Activated naive CD4-positive, alpha-beta T cell treated with anti-CD3 and anti-CD28 coated beads, Interleukin-2, amount 50 U/mL, for 24 hours (primary cell): ENCODE measurements around the gene SLC2A1.

ENCODE experiments used
- H3K27ac Mint-ChIP-seq: one replicate; pipeline ENCODE4 v1.8.0; 2021; ENCODE audit warnings: mild to moderate bottlenecking, mixed read lengths
- H3K27me3 Mint-ChIP-seq: one replicate; pipeline ENCODE4 v1.8.0; 2021; ENCODE audit warnings: mixed read lengths
- H3K36me3 Mint-ChIP-seq: one replicate; pipeline ENCODE4 v1.8.0; 2021; ENCODE audit warnings: mixed read lengths
- H3K4me1 Mint-ChIP-seq: one replicate; pipeline ENCODE4 v1.8.0; 2021; ENCODE audit warnings: mixed read lengths
- H3K4me3 Mint-ChIP-seq: one replicate; pipeline ENCODE4 v1.8.0; 2021; ENCODE audit warnings: mild to moderate bottlenecking, mixed read lengths
- H3K9me3 Mint-ChIP-seq: one replicate; pipeline ENCODE4 v1.8.0; 2021; ENCODE audit warnings: mixed read lengths

SLC2A1 gene

DNA sequence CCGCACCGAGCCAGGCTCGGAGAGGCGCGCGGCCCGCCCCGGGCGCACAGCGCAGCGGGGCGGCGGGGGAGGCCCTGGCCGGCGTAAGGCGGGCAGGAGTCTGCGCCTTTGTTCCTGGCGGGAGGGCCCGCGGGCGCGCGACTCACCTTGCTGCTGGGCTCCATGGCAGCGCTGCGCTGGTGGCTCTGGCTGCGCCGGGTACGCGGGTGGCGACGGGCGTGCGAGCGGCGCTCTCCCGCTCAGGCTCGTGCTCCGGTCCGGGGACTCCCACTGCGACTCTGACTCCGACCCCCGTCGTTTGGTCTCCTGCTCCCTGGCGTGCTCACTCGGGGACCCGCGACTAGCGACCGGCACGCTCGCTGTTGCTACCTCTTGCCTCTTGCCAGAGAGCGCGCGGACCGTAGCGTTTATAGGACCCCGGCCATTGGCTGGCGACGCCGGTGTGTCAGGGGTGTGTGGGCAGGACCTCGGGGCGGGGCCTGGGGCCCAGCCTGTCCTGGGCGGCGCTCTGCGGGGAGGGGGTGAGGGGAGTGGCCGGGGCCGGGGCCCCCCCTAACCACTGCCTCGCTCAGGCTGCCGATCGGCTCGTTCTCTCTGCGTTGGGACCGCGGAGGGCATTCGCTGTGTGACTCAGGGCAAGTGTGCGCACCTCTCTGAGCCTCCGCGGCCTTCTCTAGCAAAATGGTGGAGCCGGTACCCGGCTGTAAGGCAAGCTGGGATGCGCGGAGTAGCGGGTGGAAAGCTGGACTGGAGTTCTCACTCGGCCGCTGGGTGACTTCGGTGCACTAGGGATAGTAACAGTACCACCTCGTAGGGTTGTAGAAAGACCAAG lies at the start of gene SLC2A1:
Gene SLC2A1, minus strand, starts transcription at position 381 of the 832 bp plus-strand sequence. Its CDS starts 217 bp downstream, at position 164.
- peak within 1 kb of the TSS; percentile 99 for H3K27ac Mint-ChIP-seq
- peak within 1 kb of the TSS; percentile 98 for H3K4me3 Mint-ChIP-seq
- H3K36me3 Mint-ChIP-seq: peaks cover 4% of the 10 kb centered on the region
- no peaks in the 10 kb centered on the region for H3K9me3 Mint-ChIP-seq
- H3K4me1 Mint-ChIP-seq: peaks cover 53% of the 10 kb centered on the region
- H3K27me3 Mint-ChIP-seq: no peaks in the 10 kb centered on the region

DNA sequence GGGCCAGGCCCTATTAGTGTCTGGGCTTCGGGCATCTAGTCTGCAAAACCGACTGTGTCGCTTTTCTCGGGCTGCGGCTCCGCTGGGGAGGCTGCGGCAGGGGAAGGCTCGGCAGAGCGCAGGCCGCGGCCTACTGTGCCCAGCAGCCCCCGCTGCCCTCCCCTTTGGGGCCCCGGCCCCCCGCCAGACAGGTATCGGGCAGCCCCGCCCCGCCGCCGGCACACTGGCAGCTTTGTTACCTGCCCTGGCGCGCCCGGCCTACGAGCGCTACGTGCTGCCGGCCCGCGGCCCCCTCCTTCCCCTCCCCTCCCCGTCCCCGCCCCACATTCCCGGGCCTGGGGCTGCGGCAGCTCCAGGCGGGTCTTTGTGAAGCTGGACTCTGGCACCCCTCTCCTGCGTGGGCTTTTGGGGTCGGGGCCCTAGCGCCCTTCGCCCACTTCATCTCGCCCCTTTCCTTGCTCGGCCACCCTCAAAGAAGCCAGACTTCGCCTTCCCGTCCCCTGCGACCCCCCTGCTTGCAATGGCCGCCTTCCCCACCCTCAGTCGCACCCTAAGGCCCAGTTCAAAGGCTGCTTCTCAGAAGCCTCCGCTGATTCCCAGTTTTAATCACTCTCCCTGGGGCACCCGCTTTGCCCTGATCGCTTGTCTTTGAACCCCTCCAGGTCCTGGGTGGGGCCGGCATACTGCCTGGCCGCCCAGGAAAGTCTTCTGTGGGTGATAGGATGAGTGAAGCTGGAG lies 48.9 kb upstream of the SLC2A1 start:
- Mint-ChIP-seq H3K27me3 (no peaks in the 10 kb centered on the region), H3K4me1 (no peaks in the 10 kb centered on the region), H3K4me3 (no peak overlapping the region), H3K9me3 (no peaks in the 10 kb centered on the region), H3K36me3 (no peaks in the 10 kb centered on the region), H3K27ac (no peak overlapping the region)

DNA sequence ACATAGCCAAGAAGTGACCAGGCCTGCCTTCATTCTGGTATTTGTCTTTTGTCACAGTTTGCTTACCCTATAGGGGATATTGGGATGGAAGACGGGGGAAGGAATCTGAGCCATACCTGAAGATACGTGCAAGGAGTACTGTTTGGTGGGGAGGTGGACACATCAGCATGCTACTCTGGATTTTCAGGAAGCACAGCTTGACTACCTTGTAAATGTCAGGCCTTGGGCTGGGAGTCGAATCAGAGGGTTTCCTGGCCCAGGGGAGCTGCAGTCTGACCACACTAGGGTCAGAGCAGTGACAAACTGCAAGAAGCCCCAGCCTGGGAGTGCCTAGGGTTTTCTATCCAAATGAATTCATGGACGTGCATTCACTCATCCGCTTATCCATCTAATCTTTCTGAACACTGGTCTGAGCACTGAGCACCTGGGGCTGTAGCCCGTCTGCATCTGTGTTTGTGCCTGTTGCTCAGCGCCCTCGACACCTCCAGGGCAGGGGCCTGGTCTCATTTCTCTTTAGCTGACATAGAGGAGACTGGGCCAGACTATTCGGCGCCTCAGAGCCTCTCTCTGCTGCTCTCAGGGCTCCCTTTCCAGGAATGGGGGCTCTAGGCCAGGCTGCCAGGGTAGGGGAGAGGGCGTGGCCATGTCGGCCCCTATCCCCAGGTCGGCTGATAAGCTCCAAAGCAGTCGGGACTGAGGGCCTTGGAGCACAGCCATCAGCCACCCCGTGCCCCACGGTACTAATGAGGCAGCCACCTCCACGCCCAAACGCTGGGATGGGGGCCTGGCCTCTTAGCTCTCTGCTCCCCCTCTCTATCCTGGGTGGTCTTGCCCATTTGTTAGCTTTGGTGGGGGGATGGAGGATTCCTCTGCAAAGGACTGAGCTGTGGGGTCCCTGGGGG lies 47.0 kb upstream of the SLC2A1 start:
- Mint-ChIP-seq H3K27me3 (no peaks in the 10 kb centered on the region), H3K4me3 (no peak overlapping the region), H3K27ac (no peak overlapping the region), H3K9me3 (no peaks in the 10 kb centered on the region), H3K36me3 (no peaks in the 10 kb centered on the region), H3K4me1 (no peaks in the 10 kb centered on the region)

DNA sequence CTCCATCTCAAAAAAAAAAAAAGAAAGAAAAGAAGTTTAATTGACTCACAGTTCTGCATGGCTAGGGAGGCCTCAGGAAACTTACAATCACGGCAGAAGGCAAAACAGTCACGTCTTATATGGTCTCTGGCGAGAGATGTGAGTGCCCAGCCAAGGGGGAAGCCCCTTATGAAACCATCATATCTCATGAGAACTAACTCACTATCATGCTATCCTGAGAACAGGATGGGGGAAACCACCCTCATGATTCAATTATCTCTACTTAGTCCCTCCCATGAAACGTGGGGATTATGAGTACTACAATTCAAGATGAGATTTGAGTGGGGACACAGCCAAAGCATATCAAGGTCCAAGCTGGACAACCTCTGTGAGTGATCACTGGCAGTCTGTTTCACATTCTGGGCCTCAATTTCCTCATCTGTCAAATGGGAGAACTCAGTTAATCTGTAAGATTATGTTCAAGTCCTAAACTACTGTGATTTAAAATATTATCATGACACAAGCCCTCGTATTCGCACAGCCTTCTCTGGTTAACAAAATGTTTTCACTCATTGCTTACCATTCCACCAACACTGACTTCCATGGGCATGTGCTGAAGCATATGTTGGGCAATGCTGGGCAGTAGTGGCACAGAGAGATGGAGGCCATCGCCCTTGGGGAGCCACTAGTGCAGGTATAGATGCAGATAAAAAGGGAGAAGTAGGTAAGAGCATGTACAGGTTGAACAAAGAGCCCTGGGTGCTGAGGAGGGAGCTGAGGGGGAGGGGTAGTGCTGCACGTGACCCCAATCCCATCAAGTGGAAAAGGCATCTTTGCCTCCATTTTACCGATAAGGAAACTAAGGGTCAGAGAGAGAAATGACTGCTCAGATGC lies 46.2 kb upstream of the SLC2A1 start:
- Mint-ChIP-seq H3K9me3 (no peaks in the 10 kb centered on the region), H3K36me3 (no peaks in the 10 kb centered on the region), H3K4me3 (no peak overlapping the region), H3K27me3 (no peaks in the 10 kb centered on the region), H3K27ac (no peak overlapping the region), H3K4me1 (no peaks in the 10 kb centered on the region)

DNA sequence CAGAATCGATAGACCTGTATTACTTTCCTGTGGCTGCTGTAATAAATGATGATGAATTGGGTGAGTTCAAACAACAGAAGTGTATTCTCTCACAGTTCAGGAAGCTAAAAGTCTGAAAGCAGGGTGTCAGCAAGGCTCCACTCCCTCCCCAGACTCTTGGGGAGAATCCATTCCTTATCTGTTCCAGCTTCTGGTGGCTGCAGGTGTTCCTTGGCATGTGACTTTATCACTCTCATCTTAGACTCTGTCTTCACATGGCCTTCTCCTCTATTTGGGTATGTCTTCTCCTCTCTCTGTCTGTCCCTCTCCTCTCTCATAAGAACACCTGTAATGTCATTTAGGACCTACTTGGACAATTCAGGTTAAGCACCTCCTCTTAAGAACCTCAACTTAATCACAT lies 44.1 kb upstream of the SLC2A1 start:
- Mint-ChIP-seq H3K4me1 (no peaks in the 10 kb centered on the region), H3K27me3 (no peaks in the 10 kb centered on the region), H3K9me3 (no peaks in the 10 kb centered on the region), H3K36me3 (no peaks in the 10 kb centered on the region), H3K4me3 (no peak overlapping the region), H3K27ac (no peak overlapping the region)

DNA sequence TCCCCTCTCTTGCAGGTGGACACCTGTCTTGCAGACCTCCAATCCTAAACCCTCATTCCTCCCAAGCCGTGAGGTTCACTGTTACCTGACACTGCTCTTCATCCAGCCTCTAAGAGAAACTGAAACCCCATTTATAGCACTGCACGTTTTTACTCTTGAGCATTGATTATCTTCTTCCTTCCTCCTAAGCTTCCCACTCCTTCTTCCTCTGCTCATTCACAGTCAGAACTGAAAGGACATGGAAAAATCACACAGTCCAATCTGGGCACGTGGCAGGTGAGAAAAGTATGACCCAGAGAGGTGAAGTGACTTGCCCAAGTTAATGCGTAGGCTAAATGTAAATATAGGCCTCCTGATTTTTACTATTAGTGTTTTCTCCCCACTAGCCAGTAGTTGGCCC lies 43.4 kb upstream of the SLC2A1 start:
- Mint-ChIP-seq H3K27me3 (no peaks in the 10 kb centered on the region), H3K4me3 (no peak overlapping the region), H3K36me3 (no peaks in the 10 kb centered on the region), H3K4me1 (no peaks in the 10 kb centered on the region), H3K27ac (no peak overlapping the region), H3K9me3 (no peaks in the 10 kb centered on the region)

DNA sequence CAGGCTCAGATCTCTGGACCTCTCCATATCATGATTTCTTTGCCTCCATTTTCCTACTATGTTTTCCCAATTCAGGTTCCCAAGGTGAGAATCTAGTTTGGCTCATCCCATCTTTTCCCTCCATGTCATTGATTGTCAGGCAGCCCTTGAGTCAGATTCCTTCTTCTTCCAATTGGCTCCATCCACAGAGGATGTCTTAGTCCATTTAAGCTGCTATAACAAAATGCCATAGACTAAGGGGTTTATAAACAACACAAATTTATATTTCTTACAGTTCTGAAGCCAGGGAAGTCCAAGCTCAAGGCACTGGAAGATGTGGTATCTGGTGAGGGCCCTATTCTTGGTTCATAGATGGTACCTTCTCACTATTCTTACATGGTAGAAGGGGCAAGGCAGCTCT lies 42.8 kb upstream of the SLC2A1 start:
- Mint-ChIP-seq H3K36me3 (no peaks in the 10 kb centered on the region), H3K9me3 (no peaks in the 10 kb centered on the region), H3K27me3 (no peaks in the 10 kb centered on the region), H3K4me3 (no peak overlapping the region), H3K4me1 (no peaks in the 10 kb centered on the region), H3K27ac (no peak overlapping the region)

DNA sequence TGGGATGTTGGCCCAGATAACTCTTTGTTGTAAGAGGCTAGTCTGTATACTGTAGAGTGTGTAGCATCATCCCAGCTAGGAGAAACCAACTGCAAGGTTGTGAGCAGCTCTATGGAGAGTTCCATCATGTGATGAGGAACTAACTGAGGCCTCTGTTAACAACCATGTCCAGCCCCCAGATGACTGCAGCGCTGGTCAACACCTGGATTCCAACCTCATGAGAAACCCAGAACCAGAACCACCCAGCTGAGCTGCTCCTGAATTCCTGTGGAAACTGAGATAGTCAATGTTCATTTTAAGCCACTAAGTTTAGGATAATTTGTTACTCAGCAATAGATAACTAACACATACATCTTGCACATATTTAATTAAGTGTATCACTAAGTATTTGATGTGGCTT lies 41.6 kb upstream of the SLC2A1 start:
- Mint-ChIP-seq H3K9me3 (no peaks in the 10 kb centered on the region), H3K36me3 (no peaks in the 10 kb centered on the region), H3K4me3 (no peak overlapping the region), H3K4me1 (no peaks in the 10 kb centered on the region), H3K27ac (no peak overlapping the region), H3K27me3 (no peaks in the 10 kb centered on the region)

DNA sequence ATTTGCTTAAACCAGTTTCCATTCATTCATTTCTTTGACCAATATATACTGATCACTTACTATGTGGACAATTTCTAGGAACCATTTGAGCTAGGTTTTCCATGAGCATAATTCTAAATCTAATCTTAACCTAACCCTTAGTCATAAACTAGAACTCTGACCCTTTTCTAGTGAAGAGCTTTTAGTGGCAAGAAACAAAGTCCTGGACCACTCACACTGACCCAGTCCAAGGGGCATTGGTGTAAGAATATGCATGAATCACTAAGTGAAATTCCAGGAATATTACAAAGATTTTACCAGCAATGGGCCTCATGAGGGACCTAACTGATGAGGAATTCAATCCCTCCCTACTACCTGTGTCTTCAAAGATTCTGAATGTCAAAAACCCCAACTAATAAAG lies 40.6 kb upstream of the SLC2A1 start:
- Mint-ChIP-seq H3K27me3 (no peaks in the 10 kb centered on the region), H3K4me3 (no peak overlapping the region), H3K4me1 (no peaks in the 10 kb centered on the region), H3K36me3 (no peaks in the 10 kb centered on the region), H3K27ac (no peak overlapping the region), H3K9me3 (no peaks in the 10 kb centered on the region)

DNA sequence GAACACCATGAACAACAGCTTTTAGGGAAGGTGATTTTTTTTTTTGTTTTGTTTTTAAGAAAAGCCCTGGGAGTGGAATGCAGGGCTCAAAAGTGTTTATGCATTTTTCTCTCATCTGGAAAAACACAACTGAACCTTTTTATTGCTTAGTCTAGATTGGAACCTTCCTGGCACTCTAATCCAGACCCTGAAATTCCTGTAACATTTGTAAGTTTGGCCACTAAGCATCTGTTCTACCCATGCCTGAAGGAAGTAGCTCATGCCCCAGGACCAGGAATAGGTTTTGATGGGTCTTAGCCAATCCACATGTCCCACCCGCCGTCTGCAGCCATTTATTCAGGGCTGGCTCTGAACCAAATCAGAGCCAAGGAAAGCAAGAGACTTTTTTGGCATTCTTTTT lies 39.7 kb upstream of the SLC2A1 start:
- Mint-ChIP-seq H3K36me3 (no peaks in the 10 kb centered on the region), H3K4me3 (no peak overlapping the region), H3K27ac (no peak overlapping the region), H3K9me3 (no peaks in the 10 kb centered on the region), H3K4me1 (no peaks in the 10 kb centered on the region), H3K27me3 (no peaks in the 10 kb centered on the region)

DNA sequence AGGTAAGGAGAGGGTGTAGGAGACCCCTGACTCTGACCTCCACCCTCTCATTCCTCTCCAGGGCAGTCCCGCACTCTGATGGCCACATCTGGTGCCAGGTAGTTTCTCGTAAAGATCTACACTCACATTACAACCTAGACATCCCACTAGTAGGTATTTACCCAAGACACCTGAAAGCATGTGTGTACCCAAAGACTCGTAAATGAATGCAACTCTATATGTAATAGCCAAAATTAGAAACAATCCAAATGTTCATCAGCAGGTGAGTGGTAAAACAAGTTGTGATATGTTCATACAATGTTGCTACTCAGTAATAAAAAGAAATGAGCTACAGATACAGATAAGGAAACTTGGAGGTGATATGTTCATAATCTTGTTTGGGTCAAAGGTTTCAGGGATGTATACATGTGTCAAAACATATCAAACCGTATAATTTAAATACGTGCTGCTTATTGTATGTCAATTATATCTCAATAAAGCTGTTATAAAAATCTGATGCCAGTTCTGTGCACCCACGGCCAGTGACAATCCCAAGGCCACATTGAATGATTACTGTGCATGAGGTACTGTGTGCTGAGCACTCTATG lies 37.8 kb upstream of the SLC2A1 start:
- Mint-ChIP-seq H3K36me3 (no peaks in the 10 kb centered on the region), H3K4me1 (no peaks in the 10 kb centered on the region), H3K4me3 (no peak overlapping the region), H3K27me3 (no peaks in the 10 kb centered on the region), H3K27ac (no peak overlapping the region), H3K9me3 (no peaks in the 10 kb centered on the region)

DNA sequence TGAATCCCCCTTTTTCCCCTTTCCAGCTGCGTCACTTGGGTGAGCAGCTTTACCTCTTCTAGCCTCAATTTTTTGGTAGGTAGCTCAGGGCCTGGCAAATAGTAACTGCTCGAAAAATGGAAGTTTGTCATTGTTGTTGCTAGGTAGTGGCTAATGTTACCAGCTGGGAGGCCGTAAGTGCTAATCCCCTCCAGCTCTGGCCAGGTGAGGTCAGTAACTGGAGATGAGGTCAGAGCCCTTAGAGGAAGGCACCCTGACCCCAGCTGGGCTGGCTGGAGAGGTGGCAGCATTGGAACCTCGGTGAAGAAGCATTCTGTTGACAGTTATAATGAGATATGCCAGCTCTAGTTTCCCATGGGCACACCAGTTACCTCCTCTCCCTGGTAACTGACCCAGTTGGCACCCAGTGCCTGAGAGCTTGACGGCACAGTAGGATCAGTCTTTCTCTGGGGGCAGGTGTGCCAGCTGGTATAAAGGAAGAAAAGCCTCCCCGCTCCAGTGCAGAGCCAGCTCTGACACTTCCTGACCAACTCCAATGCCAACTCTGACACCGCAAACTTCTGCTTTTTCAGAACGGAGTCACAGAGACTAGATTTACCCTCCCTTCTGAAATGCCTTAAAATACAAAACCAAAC lies 35.0 kb upstream of the SLC2A1 start:
- Mint-ChIP-seq H3K4me3 (no peak overlapping the region), H3K4me1 (no peaks in the 10 kb centered on the region), H3K36me3 (peaks cover 7% of the 10 kb centered on the region), H3K27me3 (no peaks in the 10 kb centered on the region), H3K27ac (no peak overlapping the region), H3K9me3 (peaks cover 5% of the 10 kb centered on the region)

DNA sequence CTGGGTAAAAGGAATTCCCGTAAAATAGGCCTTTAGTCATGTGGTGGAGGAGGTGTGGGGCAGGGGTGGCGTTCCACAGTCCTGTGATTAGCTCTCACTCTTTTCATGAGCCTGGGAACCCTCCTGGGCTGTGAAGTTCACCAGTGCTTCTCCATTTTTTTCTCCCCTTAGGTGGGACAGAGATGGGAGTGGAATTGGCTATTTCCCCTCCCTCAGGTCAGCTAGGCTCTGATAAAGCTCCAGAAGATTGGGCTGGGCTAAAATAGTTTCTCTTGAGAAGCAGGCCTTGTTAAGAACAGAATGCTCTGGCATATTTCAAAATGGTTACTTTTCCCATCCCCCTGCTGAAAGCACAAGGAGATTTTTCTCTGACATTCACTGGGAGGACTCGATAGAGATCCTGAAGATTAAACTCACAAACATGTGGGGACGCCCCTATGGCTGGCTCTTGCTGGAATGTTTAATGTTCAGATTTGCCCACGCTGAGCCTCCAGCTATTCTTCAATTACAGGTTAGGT lies 33.4 kb upstream of the SLC2A1 start:
- Mint-ChIP-seq H3K9me3 (peaks cover 5% of the 10 kb centered on the region), H3K27ac (no peak overlapping the region), H3K27me3 (no peaks in the 10 kb centered on the region), H3K36me3 (peaks cover 7% of the 10 kb centered on the region), H3K4me1 (no peaks in the 10 kb centered on the region), H3K4me3 (no peak overlapping the region)

DNA sequence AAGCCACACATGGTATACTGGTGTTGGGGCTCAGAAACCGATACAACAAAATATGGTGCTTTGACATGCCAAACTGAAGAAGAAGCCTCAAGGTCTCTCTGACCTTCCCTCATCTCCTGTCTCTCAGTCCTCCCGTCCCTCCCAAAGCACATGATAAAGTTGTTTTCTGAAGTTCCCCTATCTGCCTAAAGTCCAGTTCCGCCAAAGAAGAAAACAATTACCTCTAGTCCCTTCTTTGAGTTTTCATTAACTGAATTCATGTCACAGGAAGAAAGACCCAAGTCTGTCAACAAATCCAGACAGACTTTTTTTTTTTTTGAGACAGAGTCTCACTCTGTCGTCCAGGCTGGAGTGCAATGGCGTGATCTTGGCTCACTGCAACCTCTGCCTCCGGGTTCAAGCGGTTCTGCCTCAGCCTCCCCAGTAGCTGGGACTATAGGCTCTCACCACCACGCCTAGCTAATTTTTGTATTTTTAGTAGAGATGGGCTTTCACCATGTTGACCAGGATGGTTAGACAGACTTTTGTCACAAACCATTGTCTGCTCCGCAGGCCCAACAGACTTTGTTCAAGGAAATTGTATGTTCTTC lies 32.2 kb upstream of the SLC2A1 start:
- Mint-ChIP-seq H3K27me3 (no peaks in the 10 kb centered on the region), H3K4me1 (no peaks in the 10 kb centered on the region), H3K27ac (no peak overlapping the region), H3K36me3 (peaks cover 7% of the 10 kb centered on the region), H3K4me3 (no peak overlapping the region), H3K9me3 (peaks cover 5% of the 10 kb centered on the region)
